Measurements from ENCODE around the gene OPN3. TPM values are rescaled to one million over a fixed set of nuclear protein-coding genes. Genes with fewer than 3 reads are reported as not detected.

Gene OPN3
- total RNA-seq, 1 experiment from 2014 or later: 7.8 TPM

DNA sequence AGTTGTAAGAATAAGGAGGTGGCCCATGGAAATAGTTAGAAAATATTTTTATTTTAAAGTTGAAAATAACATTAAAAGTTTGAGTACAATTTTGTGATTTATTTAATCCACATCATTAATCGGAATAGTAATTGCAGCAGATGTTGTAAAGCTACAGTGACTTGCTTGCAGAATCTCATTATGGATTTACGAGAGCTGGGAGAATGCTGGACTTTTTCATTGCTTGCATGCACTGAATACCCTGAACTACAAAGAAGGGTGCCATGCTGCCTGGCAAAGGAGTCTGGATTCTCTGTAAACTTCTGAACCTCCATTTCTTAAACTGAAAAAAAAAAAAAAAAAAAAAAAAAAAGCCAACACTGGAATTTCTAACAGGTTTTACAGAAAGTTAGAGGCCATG is 38.4 kb upstream of the OPN3 start:
- Histone ChIP-seq H3K36me3 (ENCODE audit: control insufficient read depth, insufficient read depth, low read length) (no peaks in the 10 kb centered on the region), H3K9me3 (no peaks in the 10 kb centered on the region), H3K27me3 (replicated peaks; ENCODE audit: control insufficient read depth, insufficient read depth, low read length) (no peaks in the 10 kb centered on the region), H3K4me1 (no peaks in the 10 kb centered on the region), H3K4me3 (ENCODE audit: low read depth, low read length) (no peak overlapping the region)
- peaks cover 5% of the 10 kb centered on the region for H3K27me3 Mint-ChIP-seq (ENCODE audit: insufficient read depth, unreplicated experiment)
- intact Hi-C loops (cut with micrococcal nuclease; ENCODE audit: unreplicated experiment): no loop called here
- H3K36me3 Mint-ChIP-seq (ENCODE audit: insufficient read depth, unreplicated experiment): no peaks in the 10 kb centered on the region
- H3K9me3 Mint-ChIP-seq (ENCODE audit: unreplicated experiment): peaks cover 12% of the 10 kb centered on the region
- H3K4me3 Mint-ChIP-seq (ENCODE audit: unreplicated experiment): no peak overlapping the region
- no peak for DNase-seq
- H3K4me1 Mint-ChIP-seq (ENCODE audit: low read depth, unreplicated experiment): no peaks in the 10 kb centered on the region
- no peak for TF ChIP-seq CTCF (IDR thresholded peaks at IDR 0.05; ENCODE audit: insufficient read depth in 1 of 2, low read depth in 1 of 2, low read length in 1 of 2, severe bottlenecking in 1 of 2, unreplicated experiment in 1 of 2)
- BruUV-seq (replicated peaks): no TSS peak
- ChIA-PET POLR2A (no interaction called here), CTCF (no interaction called here)
- H3K27ac Mint-ChIP-seq (ENCODE audit: unreplicated experiment): no peak overlapping the region

DNA sequence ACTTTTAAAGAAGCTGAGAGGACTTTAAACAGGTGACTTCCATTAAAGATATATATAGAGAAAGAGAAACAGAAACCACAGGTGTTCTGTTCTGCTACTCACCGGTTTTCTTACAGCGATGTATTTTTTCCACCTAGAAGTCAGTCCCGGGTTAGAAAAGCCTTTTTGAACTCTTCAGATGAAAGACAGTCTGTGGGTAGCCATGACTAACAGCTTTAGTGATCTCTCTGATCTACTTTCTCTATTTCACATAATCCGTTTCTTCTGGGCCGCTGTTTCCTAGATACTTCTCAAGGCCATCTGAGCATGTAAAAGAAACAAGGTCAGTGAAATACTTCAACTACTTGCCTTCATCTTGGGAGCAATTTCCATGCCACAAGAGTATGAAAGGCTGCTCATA is 37.0 kb upstream of the OPN3 start:
- Histone ChIP-seq H3K27me3 (replicated peaks; ENCODE audit: control insufficient read depth, insufficient read depth, low read length) (no peaks in the 10 kb centered on the region), H3K4me3 (ENCODE audit: low read depth, low read length) (no peak overlapping the region), H3K4me1 (no peaks in the 10 kb centered on the region), H3K36me3 (ENCODE audit: control insufficient read depth, insufficient read depth, low read length) (no peaks in the 10 kb centered on the region), H3K9me3 (no peaks in the 10 kb centered on the region)
- DNase-seq: no peak
- ChIA-PET CTCF (no interaction called here), POLR2A (no interaction called here)
- Mint-ChIP-seq H3K9me3 (ENCODE audit: unreplicated experiment) (peaks cover 20% of the 10 kb centered on the region), H3K27ac (ENCODE audit: unreplicated experiment) (no peak overlapping the region), H3K4me3 (ENCODE audit: unreplicated experiment) (no peak overlapping the region), H3K4me1 (ENCODE audit: low read depth, unreplicated experiment) (peaks cover 6% of the 10 kb centered on the region), H3K36me3 (ENCODE audit: insufficient read depth, unreplicated experiment) (no peaks in the 10 kb centered on the region), H3K27me3 (ENCODE audit: insufficient read depth, unreplicated experiment) (peaks cover 5% of the 10 kb centered on the region)
- intact Hi-C loops (cut with micrococcal nuclease; ENCODE audit: unreplicated experiment): no loop called here
- BruUV-seq (replicated peaks): no TSS peak
- no peak for TF ChIP-seq CTCF (IDR thresholded peaks at IDR 0.05; ENCODE audit: insufficient read depth in 1 of 2, low read depth in 1 of 2, low read length in 1 of 2, severe bottlenecking in 1 of 2, unreplicated experiment in 1 of 2)

DNA sequence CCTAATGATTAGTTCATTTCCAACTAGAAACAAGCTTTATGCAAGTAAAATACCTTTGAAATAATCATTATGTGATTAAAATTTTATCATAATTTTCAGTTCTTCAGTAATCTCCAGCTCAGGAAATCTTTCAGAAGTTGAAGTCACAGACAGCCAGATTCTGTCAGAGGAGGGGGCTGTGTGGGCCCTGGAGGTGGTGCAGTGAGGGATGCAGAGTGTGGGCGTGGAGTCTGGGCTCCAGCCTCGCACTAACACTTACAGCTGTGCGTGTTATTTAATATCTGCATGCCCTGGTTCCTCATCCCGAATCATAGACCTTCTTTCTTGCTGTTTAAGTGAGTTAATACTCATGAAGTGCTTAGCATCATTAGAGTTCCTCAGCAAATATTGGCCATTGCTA is 35.8 kb upstream of the OPN3 start:
- Mint-ChIP-seq H3K4me3 (ENCODE audit: unreplicated experiment) (no peak overlapping the region), H3K9me3 (ENCODE audit: unreplicated experiment) (peaks cover 22% of the 10 kb centered on the region), H3K27ac (ENCODE audit: unreplicated experiment) (no peak overlapping the region), H3K4me1 (ENCODE audit: low read depth, unreplicated experiment) (peaks cover 10% of the 10 kb centered on the region), H3K36me3 (ENCODE audit: insufficient read depth, unreplicated experiment) (no peaks in the 10 kb centered on the region), H3K27me3 (ENCODE audit: insufficient read depth, unreplicated experiment) (peaks cover 5% of the 10 kb centered on the region)
- no TSS peak for BruUV-seq (replicated peaks)
- intact Hi-C loops (cut with micrococcal nuclease; ENCODE audit: unreplicated experiment): no loop called here
- ChIA-PET POLR2A (no interaction called here), CTCF (no interaction called here)
- H3K9me3 ChIP-seq: no peaks in the 10 kb centered on the region
- no peak overlapping the region for H3K4me3 ChIP-seq (ENCODE audit: low read depth, low read length)
- H3K27me3 ChIP-seq (replicated peaks; ENCODE audit: control insufficient read depth, insufficient read depth, low read length): no peaks in the 10 kb centered on the region
- TF ChIP-seq CTCF (IDR thresholded peaks at IDR 0.05; ENCODE audit: insufficient read depth in 1 of 2, low read depth in 1 of 2, low read length in 1 of 2, severe bottlenecking in 1 of 2, unreplicated experiment in 1 of 2): no peak
- H3K36me3 ChIP-seq (ENCODE audit: control insufficient read depth, insufficient read depth, low read length): no peaks in the 10 kb centered on the region
- DNase-seq: no peak
- H3K4me1 ChIP-seq: no peaks in the 10 kb centered on the region
